Dermis microvascular lymphatic vessel endothelial cell (primary cell): ENCODE measurements around the gene GHR. TPM values are rescaled to one million over a fixed set of nuclear protein-coding genes. Genes with fewer than 3 reads are reported as not detected.
"Not testable (repeated sequence)": the region's sequence is repeated elsewhere in the genome, so short reads cannot be mapped to it uniquely, and the experiment has no call there.

Experiments
- DNase-seq, 2 donors: peaks; one replicate each; pipeline versions ENCODE4 v3.0.0 to v3.0.0-alpha.2; 2010; ENCODE audit warnings: low read depth in 2 of 2
- total RNA-seq: library from RNA; depleted of rRNA; stranded (reverse); fragments of >200 nt; gene quantifications from 2 replicates; pipeline ENCODE4 v1.2.1, GENCODE V29; 2014

The GHR gene
- total RNA-seq, 1 donor from 2014 or later, result 3.1 TPM

GRCh38 chr5:42569325-42569724 lies 146.1 kb downstream of the GHR start:
- DNase-seq, result no peak

- no peak for DNase-seq
These were observed 146.8 kb downstream of the GHR start for GRCh38 chr5:42569953-42570548.

DNA sequence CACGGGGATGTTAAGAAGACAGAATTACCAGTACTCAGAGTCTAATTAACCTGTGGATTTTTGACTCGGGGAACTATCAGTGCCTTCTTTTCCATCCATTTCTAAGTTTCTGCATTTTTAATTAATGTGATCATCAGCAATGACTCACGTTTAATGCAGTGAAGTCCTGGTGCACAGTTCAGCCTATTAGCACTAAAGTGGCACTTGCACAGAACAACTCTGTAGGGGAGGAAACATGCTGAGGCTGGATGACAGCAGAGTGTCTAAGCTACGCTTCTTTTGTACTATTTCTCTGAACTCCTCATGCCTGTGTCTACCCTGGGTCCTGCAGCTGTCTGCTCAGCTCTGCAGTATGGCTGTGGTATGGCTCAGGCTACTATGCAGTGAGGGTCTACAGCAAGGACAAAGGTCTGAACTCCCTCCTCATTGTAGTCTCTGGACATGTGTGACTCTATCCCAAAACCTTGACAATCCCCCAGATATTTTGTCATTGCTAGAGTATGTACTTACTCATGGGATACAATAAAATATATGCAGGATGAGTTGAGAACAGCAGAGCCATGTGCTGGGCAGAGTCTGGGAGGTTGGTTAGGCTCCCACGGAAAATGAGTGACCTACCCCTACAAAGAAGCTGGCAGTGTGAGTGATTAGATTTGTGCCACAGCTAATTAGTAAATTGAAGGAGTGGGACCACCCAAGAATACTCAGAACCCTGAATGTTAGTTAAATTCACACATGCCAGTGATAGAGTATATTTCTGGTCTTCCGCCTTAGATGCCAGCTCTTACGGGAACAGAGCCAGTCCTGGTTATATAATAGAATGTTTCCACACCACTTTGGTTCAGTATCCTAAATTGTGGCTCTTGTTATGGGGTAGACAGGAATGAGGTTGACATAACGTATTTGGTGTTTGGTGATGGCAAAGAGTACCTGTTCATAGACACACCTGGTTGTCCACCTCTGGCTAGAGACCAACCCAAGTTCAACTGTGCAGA lies 148.0 kb downstream of the GHR start:
- DNase-seq, result no peak

DNA sequence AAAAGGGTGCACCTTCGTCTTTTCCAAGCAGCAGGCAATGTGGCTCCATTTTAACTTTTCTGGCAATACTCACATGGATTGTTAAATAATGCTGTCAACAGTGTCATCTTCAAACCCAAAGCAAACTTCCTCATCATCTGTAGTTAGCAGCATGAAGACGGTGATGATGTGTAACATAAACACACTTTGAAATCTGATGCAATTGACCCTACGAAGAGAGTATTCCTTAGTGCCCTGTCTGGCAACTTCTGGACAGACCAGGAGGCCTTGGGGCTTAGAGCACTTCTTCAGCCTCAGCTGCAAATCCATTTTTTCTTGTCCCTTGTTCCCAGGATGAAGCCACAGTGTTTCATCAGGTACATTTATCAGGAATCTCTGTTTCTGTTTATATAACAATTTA lies 149.1 kb downstream of the GHR start:
- no peak for DNase-seq

GRCh38 chr5:42573386-42573785 lies 150.1 kb downstream of the GHR start:
- no peak for DNase-seq

- not testable (repeated sequence) for DNase-seq
These were observed 152.7 kb downstream of the GHR start for GRCh38 chr5:42575914-42576313.

DNA sequence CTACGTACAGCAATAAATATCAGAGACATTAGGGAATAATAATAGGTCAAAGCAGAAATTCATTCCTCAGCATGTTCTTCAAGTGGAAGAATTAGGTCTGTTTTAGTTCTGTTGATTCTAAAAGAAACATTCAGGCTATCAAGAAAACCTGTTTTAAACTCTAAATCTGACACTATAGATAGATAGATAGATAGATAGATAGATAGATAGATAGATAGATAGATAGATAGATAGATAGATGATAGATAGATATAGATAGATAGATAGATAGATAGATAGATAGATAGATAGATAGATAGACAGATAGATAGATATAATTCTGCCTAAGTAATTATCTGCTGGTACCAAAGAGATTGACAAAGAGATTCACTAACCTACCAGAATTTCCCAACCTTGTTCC lies 155.7 kb downstream of the GHR start:
- not testable (repeated sequence) for DNase-seq

GRCh38 chr5:42579320-42579719 lies 156.1 kb downstream of the GHR start:
- no peak for DNase-seq

DNA sequence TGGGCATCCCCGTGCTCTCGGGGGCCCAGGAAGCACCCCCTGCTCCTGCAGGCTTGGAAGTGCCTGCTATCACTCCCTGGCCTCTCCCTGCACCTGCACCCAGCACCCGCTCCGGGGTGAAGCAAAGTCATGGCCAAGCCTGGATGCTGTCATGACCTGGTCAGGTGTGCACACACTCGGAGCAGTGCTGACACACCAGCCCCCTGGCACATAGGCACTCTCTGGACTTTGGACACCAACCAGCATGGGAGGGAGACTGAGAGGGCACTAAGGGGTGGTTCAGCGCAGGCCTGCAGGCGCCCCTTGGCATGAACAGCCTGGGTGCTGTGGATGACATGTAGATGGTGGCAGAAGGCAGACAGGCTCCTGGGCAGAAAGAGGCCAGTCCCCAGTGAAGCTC lies 158.6 kb downstream of the GHR start:
- DNase-seq, result no peak

- no peak for DNase-seq
These were observed 159.5 kb downstream of the GHR start for GRCh38 chr5:42582723-42583122.

- peak; percentile 62 to 70 for DNase-seq
These were observed 160.1 kb downstream of the GHR start for GRCh38 chr5:42583322-42583721.

DNA sequence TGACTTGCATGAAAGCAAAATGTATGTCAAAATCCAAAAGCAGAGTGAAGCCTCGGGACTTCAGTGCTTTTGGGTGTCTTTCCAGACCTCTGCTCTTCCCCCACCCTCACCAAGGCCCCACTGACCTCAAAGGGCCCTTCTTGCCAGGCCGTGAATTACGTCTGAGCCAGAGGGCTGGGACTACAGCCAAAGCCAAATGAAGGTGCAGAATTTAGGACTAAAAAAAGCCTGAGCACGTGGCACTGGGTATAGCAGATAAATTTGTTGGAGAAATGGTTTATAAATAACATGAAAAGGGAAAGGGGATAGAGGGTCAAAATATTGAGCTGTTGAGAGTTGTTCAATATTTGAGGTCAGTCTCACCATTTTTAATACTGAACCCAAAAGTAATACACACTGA lies 163.4 kb downstream of the GHR start:
- DNase-seq, result no peak

GRCh38 chr5:42587096-42587723 lies 164.0 kb downstream of the GHR start:
- no peak for DNase-seq

- DNase-seq, result no peak
These were observed 167.3 kb downstream of the GHR start for GRCh38 chr5:42590566-42590965.

GRCh38 chr5:42591015-42591414 lies 167.8 kb downstream of the GHR start:
- no peak for DNase-seq

DNA sequence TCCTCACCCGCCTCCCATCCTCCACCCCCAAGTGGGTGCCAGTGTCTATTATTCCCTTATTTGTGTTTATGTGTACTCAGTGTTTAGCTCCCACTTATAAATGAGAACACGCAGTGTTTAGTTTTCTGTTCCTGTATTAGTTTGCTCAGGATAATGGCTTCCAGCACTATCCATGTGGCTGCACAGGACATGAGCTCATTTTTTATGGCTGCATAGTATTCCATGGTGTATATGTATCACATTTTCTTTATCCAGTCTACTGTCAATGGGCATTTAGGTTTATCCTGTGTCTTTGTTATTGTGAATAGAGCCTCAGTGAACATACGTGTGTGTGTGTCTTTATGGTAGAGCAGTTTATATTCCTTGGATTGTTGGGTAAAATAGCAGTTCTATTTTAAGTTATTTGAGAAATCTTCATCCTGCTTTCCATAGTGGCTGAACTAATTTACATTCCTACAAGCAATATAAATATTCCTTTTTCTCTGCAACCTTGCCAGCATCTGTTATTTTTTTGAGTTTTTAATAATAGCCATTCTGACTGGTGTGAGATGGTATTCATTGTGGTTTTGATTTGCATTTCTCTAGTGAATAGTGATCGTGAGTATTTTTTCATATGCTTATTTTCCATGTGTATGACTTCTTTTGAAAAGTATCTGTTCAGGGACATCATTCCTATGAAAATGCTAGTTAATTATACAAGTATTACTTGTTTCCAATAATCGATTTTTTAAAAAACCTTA lies 169.3 kb downstream of the GHR start:
- no peak for DNase-seq

GRCh38 chr5:42593591-42593990 lies 170.4 kb downstream of the GHR start:
- DNase-seq, result no peak

DNA sequence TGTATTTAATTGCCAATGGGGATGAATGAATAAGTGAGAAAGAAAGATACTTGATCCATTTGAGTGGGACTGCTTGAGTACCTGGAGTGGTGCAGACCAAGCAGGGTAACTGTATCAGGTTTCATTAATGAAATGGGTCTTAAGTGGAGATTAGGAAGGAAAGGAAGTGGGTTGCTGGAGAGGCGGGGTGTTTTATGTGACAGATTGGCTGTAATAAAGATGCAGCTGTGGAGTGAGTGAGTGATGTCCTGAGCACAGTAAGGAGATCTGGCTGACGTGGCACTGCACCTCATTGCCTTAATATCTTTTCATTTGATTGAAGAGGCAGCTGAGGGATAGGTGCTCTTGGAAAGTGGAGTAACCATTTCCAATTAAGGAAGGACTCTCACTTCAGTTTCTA lies 172.4 kb downstream of the GHR start:
- DNase-seq, result no peak

DNA sequence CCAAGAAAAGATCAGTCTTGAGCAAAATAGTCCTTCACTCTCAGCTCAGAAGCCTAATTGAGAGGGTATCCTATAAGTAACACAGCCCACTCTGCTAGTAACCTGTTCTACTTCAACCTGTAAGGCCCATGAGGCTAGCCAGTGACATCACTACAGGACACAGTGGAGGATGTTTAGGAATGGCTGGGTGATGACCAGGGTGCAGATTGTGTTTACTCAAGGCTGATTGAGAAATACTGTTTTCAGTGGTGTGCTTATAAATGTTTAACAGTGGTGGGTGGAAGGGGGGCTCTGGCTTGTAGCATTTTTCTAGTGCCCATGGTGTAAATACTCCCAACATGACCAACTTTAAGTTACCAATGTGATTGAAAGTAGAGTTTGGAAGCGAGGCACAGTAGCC lies 173.6 kb downstream of the GHR start:
- DNase-seq, result no peak

GRCh38 chr5:42597318-42597937 lies 174.2 kb downstream of the GHR start:
- no peak for DNase-seq

- no peak for DNase-seq
These were observed 175.1 kb downstream of the GHR start for GRCh38 chr5:42598311-42598710.
